EH (cell line): Measurements from ENCODE around the gene C2orf74.
"Not testable (repeated sequence)": the region's sequence is repeated elsewhere in the genome, so short reads cannot be mapped to it uniquely, and the experiment has no call there.

Source experiments
- DNase-seq: peaks from one replicate; pipeline ENCODE4 v3.0.0-alpha.2; 2015; ENCODE audit warnings: low read depth

The C2orf74 gene

GRCh38 chr2:61161888-61162287, at the start of gene C2orf74:
Gene C2orf74, plus strand, starts transcription at chr2:61162188. Its CDS starts 327 bp downstream, at chr2:61162515.
- DNase-seq: no peak

GRCh38 chr2:61114147-61114546, 47.8 kb upstream of the C2orf74 start:
- no peak for DNase-seq

- DNase-seq: no peak
Observed at GRCh38 chr2:61116302-61116701, 45.7 kb upstream of the C2orf74 start.

DNA sequence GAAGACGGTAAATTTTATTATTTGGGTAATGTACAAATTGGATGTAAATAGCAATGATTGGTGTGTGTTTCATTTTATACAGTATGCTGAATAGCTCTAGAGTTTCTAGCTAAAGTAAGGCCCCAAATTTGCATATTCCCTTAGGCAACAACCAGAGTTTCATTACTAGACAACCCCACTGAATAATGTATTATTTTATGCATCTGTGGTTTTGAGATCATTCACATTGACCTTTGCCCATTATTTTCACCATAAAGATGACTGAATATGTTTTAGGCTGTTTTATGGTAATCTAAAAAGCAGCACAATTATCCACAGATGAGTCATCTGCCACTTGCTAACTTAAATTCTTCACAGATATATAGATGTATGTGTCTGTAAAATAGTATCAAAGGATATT, 44.5 kb upstream of the C2orf74 start:
- DNase-seq: peak; percentile 72

DNA sequence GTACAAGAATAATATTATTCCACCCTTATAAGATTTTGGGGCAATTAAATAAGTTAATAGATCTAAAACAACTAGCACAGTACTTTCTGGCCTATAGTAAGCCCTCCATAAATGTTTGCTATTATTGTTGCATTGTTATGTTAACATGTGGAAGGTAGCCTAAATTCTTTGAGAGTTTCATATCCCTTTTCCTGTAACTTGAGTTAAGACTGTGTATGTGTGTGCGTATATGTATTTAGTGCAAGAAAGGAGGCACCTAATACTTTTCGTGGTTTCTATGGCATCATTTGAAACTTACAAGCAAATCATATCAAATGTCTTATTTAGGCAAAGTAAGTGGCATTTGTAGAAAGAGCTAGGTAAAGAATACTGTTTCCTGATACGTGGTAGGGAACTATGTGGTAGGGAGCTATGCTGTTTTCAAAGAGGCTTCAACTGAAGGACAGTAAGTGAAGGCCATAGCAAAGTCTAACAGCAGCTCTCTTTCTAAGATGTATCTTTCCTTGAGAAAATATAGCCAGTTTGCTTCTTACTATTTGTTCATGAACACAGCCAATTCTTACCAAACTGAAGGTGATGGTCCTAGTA, 36.8 kb upstream of the C2orf74 start:
- DNase-seq: no peak

DNA sequence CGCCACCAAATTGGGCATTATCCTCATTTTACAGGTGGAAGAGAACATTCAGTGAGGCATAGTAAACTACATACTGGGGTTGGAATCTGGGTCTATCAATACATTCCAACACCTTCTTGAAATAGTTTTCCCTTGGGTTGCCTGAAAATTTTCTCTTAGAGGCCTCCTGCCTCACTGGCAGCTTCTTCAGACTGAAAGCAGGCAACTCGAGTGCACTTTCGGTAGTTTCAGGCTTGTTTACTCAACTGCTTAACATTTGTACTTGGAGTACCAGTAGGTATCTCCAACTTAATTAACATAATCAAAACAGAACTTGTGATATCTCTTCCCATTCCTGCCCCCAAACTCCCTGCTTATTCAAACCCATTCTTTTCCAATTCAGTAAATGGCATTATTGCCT, 36.2 kb upstream of the C2orf74 start:
- no peak for DNase-seq

GRCh38 chr2:61128122-61128521, 33.9 kb upstream of the C2orf74 start:
- not testable (repeated sequence) for DNase-seq

- DNase-seq: no peak
Observed at GRCh38 chr2:61134141-61134540, 27.8 kb upstream of the C2orf74 start.

- DNase-seq: peak; percentile 59
Observed at GRCh38 chr2:61135510-61135909, 26.5 kb upstream of the C2orf74 start.

DNA sequence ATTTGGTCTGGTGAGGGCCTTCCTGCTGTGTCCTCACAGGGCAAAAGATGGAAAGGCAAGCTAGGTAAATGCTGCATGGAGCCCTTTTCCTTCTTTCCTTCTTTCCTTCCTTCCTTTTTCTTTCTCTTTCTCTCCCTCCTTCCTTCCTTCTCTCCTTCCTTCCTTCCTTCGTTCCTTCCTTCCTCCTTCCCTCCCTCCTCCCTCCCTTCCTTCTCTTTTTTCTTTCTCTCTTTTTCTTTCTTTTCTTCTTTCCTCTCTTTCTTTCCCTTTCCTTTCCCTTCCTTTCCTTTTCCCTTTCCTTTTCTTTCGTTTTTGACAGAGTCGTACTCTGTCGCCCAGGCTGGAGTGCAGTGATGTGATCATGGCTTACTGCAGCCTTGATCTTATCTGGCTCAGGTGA, 23.1 kb upstream of the C2orf74 start:
- no peak for DNase-seq

- DNase-seq: no peak
Observed at GRCh38 chr2:61141151-61141550, 20.8 kb upstream of the C2orf74 start.

DNA sequence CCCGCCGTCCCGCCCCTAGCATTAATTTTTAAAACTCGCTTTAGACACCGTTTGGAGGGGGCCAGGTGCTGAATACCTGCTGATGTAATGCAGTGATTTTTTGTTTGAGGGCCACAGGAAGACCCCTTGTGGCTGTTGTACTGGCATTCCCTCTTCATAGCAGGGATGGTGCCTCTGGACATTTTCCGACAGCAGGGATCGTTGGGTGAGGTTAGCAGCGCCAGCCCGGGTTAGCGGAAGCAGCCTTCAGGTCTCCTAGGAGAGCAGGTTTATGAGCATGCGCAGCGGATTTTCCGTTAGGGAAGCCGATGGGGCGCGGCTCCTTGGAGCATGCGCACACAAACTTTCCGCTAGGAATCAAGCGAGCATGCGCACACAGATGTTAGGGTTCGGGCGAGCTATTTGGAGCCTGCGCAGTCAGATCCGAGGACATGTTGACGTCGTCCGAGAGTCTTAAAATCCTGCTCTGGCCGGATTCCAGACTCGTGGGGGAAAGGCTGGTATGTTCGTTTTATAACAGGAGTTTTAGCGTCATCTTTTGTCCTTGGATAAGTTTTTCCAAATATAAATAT, 17.2 kb upstream of the C2orf74 start:
- peak; percentile 99 for DNase-seq

- no peak for DNase-seq
Observed at GRCh38 chr2:61145990-61146389, 16.0 kb upstream of the C2orf74 start.

DNA sequence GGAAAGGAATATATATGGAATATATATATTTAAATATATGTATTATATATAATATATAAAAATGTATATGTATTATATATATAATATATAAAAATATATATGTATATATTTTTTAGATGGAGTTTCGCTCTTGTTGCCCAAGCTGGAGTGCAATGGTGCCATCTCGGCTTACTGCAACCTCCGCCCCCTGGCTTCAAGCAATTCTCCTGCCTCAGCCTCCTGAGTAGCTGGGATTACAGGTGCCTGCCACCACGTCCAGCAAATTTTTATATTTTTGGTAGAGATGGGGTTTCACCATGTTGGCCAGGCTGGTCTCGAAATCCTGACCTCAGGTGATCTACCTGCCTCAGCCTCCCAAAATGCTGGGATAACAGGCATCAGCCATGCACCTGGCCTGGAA, 13.9 kb upstream of the C2orf74 start:
- DNase-seq: not testable (repeated sequence)

- no peak for DNase-seq
Observed at GRCh38 chr2:61149074-61149473, 12.9 kb upstream of the C2orf74 start.

- peak; percentile 59 for DNase-seq
Observed at GRCh38 chr2:61151436-61151835, 10.6 kb upstream of the C2orf74 start.

GRCh38 chr2:61157371-61158003, 4.5 kb upstream of the C2orf74 start:
- DNase-seq: no peak

GRCh38 chr2:61158356-61158955, 3.5 kb upstream of the C2orf74 start:
- no peak for DNase-seq

DNA sequence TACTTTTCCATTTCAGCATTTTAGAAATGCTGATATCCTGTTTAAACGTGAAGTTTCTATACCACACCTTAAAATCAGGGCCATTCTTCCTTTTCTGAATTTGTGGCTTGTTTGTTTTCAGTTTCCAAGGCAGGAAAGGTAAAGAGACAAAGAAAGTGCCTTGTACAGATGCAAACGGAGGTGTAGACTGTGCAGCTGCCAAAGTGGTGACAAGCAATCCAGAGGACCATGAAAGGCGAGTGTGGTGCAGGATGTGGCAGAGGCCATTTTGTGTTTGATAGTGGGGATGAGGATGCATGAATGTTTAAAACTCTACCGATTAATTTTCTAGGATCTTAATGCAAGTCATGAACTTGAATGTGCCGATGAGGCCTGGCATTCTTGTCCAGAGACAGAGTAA, 733 bp downstream of the C2orf74 start:
- DNase-seq: no peak

DNA sequence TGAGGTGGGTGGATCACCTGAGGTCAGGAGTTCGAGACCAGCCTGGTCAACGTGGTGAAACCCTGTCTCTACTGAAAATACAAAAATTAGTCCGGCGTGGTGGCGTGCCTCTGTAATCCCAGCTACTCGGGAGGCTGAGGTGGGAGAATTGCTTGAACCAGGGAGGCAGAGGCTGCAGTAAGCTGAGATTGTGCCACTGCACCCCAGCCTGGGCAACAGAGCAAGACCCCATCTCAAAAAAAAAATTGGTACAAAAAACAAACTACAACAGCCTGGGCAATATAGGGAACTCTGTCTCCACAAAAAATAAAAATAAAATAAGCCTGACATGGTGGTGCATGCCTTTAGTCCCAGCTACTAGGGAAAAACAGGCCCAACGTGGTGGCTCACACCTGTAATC, 3.1 kb downstream of the C2orf74 start:
- not testable (repeated sequence) for DNase-seq

GRCh38 chr2:61165946-61166345, 4.0 kb downstream of the C2orf74 start:
- peak; percentile 28 for DNase-seq

- no peak for DNase-seq
Observed at GRCh38 chr2:61167579-61167978, 5.6 kb downstream of the C2orf74 start.

DNA sequence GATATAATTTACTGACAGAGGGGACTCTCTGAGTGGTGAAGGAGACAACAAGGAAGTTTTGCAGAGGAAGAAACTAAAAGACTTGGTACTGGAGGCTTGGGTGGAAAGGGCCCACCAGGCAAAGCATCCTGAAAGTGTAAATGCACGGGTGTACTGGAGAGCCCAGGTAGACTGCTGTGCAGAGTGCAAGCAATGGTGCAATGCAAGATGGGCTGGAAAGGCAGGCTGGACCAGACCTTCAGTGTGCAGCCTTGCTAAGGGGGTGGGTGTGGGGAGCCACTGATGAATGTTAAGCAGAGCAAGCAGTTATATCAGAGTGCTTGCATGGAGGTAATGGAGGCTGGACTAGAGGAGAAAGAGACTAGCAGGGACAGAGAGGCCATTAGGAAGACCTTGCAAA, 10.7 kb downstream of the C2orf74 start:
- DNase-seq: no peak
